ACC112 (cell line): ENCODE data around the gene MYO5C.

Experiments used
- H2AFZ ChIP-seq: fragments of 200-600 bp; sonication (generic); one replicate; pipeline ENCODE4 v1.6.0; 2017; ENCODE audit warnings: antibody characterized with exemption, low read length; ENCODE audit not compliant: unreplicated experiment
- H3K27ac ChIP-seq: fragments of 200-600 bp; sonication (generic); 2 replicates; pipeline ENCODE4 v1.5.1; 2014; ENCODE audit warnings: low read depth, mild to moderate bottlenecking, antibody characterized with exemption, low read length, moderate library complexity
- H3K27me3 ChIP-seq: fragments of 200-600 bp; sonication (generic); 2 replicates; pipeline ENCODE4 v1.6.1; 2014; ENCODE audit warnings: mild to moderate bottlenecking, antibody characterized with exemption, low read length, moderate library complexity, mixed read lengths; ENCODE audit not compliant: insufficient read depth
- H3K36me3 ChIP-seq: fragments of 200-600 bp; sonication (generic); 2 replicates; pipeline ENCODE4 v1.6.1; 2016; ENCODE audit warnings: mild to moderate bottlenecking, antibody characterized with exemption, low read length, moderate library complexity, mixed read lengths; ENCODE audit not compliant: insufficient read depth
- H3K4me1 ChIP-seq: fragments of 200-600 bp; sonication (generic); one replicate; pipeline ENCODE4 v1.6.1; 2016; ENCODE audit warnings: low read length, mixed read lengths; ENCODE audit not compliant: insufficient read depth, unreplicated experiment, control insufficient read depth
- H3K4me3 ChIP-seq: fragments of 200-600 bp; sonication (generic); 2 replicates; pipeline ENCODE4 v1.5.1; 2014; ENCODE audit warnings: mild to moderate bottlenecking, low read depth, low read length
- H3K79me2 ChIP-seq: fragments of 200-600 bp; sonication (generic); one replicate; pipeline ENCODE4 v1.6.0; 2016; ENCODE audit warnings: low read length; ENCODE audit not compliant: control insufficient read depth, unreplicated experiment, insufficient read depth

The MYO5C gene

GRCh38 chr15:52225230-52225629 is 70.4 kb downstream of the MYO5C start:
- Histone ChIP-seq H3K27ac (no peak overlapping the region), H3K4me1 (no peaks in the 10 kb centered on the region), H3K27me3 (no peaks in the 10 kb centered on the region), H2AFZ (no peak overlapping the region), H3K4me3 (no peak overlapping the region), H3K36me3 (no peaks in the 10 kb centered on the region), H3K79me2 (no peaks in the 10 kb centered on the region)

GRCh38 chr15:52224211-52224610 is 71.4 kb downstream of the MYO5C start:
- Histone ChIP-seq H3K27ac (no peak overlapping the region), H3K36me3 (no peaks in the 10 kb centered on the region), H3K4me3 (no peak overlapping the region), H3K4me1 (no peaks in the 10 kb centered on the region), H3K27me3 (no peaks in the 10 kb centered on the region), H2AFZ (no peak overlapping the region), H3K79me2 (no peaks in the 10 kb centered on the region)

GRCh38 chr15:52221730-52222129 is 73.9 kb downstream of the MYO5C start:
- Histone ChIP-seq H3K27me3 (no peaks in the 10 kb centered on the region), H2AFZ (no peak overlapping the region), H3K36me3 (no peaks in the 10 kb centered on the region), H3K4me1 (no peaks in the 10 kb centered on the region), H3K27ac (no peak overlapping the region), H3K79me2 (no peaks in the 10 kb centered on the region), H3K4me3 (no peak overlapping the region)

- Histone ChIP-seq H3K4me1 (no peaks in the 10 kb centered on the region), H3K27me3 (no peaks in the 10 kb centered on the region), H3K27ac (no peak overlapping the region), H3K79me2 (no peaks in the 10 kb centered on the region), H2AFZ (no peak overlapping the region), H3K4me3 (no peak overlapping the region), H3K36me3 (no peaks in the 10 kb centered on the region)
These were observed 74.5 kb downstream of the MYO5C start for GRCh38 chr15:52220937-52221660.

GRCh38 chr15:52220251-52220650 is 75.4 kb downstream of the MYO5C start:
- Histone ChIP-seq H2AFZ (no peak overlapping the region), H3K79me2 (no peaks in the 10 kb centered on the region), H3K36me3 (no peaks in the 10 kb centered on the region), H3K27ac (no peak overlapping the region), H3K4me1 (no peaks in the 10 kb centered on the region), H3K27me3 (no peaks in the 10 kb centered on the region), H3K4me3 (no peak overlapping the region)

- H3K79me2 ChIP-seq = no peaks in the 10 kb centered on the region
- H3K27ac ChIP-seq = no peak overlapping the region
- H3K27me3 ChIP-seq = no peaks in the 10 kb centered on the region
- no peaks in the 10 kb centered on the region for H3K4me1 ChIP-seq
- H2AFZ ChIP-seq = no peak overlapping the region
- no peaks in the 10 kb centered on the region for H3K36me3 ChIP-seq
- no peak overlapping the region for H3K4me3 ChIP-seq
These were observed 76.8 kb downstream of the MYO5C start for GRCh38 chr15:52218816-52219215.

- Histone ChIP-seq H3K36me3 (no peaks in the 10 kb centered on the region), H3K4me1 (no peaks in the 10 kb centered on the region), H3K4me3 (no peak overlapping the region)
These were observed 77.2 kb downstream of the MYO5C start for GRCh38 chr15:52218371-52218770.

GRCh38 chr15:52217186-52217585 is 78.4 kb downstream of the MYO5C start:
- Histone ChIP-seq H3K27ac (no peak overlapping the region), H3K36me3 (no peaks in the 10 kb centered on the region)

More at GRCh38 chr15:52218371-52218770, 77.2 kb downstream of the MYO5C start:
- no peaks in the 10 kb centered on the region for H3K27me3 ChIP-seq
- H3K79me2 ChIP-seq = no peaks in the 10 kb centered on the region
- H2AFZ ChIP-seq = no peak overlapping the region
- H3K27ac ChIP-seq = no peak overlapping the region

GRCh38 chr15:52214553-52214952 is 81.1 kb downstream of the MYO5C start:
- no peak overlapping the region for H3K4me3 ChIP-seq
- H3K36me3 ChIP-seq = no peaks in the 10 kb centered on the region
- no peak overlapping the region for H2AFZ ChIP-seq
- H3K79me2 ChIP-seq = no peaks in the 10 kb centered on the region
- H3K27ac ChIP-seq = no peak overlapping the region
- H3K4me1 ChIP-seq = no peaks in the 10 kb centered on the region
- H3K27me3 ChIP-seq = no peaks in the 10 kb centered on the region

More at GRCh38 chr15:52217186-52217585, 78.4 kb downstream of the MYO5C start:
- no peaks in the 10 kb centered on the region for H3K4me1 ChIP-seq
- no peaks in the 10 kb centered on the region for H3K79me2 ChIP-seq
- no peak overlapping the region for H3K4me3 ChIP-seq
- H2AFZ ChIP-seq = no peak overlapping the region
- H3K27me3 ChIP-seq = no peaks in the 10 kb centered on the region

GRCh38 chr15:52213206-52213605 is 82.4 kb downstream of the MYO5C start:
- H3K4me1 ChIP-seq = no peaks in the 10 kb centered on the region
- no peak overlapping the region for H3K27ac ChIP-seq
- H3K4me3 ChIP-seq = no peak overlapping the region
- H3K27me3 ChIP-seq = no peaks in the 10 kb centered on the region
- no peak overlapping the region for H2AFZ ChIP-seq
- H3K36me3 ChIP-seq = no peaks in the 10 kb centered on the region
- H3K79me2 ChIP-seq = no peaks in the 10 kb centered on the region

GRCh38 chr15:52208306-52208946 is 87.2 kb downstream of the MYO5C start:
- Histone ChIP-seq H2AFZ (peak overlapping the region; percentile 35), H3K36me3 (no peaks in the 10 kb centered on the region), H3K27me3 (no peaks in the 10 kb centered on the region), H3K4me1 (peaks cover 6% of the 10 kb centered on the region), H3K27ac (no peak overlapping the region), H3K4me3 (no peak overlapping the region), H3K79me2 (no peaks in the 10 kb centered on the region)
